22Rv1 (cell line): Measurements from ENCODE around the gene TJP3.

Experiments
- ZFX ChIP-seq: fragments of 450-650 bp; IDR thresholded peaks from 2 replicates; pipeline ENCODE4 v1.6.1; 2017; ENCODE audit warnings: antibody characterized with exemption, borderline replicate concordance
- TF ChIP-seq, protein P1 (sequence below): fragments of 450-650 bp; IDR thresholded peaks from 2 replicates; pipeline ENCODE4 v1.5.1; 2017; ENCODE audit warnings: mild to moderate bottlenecking

- TF ChIP-seq, protein P1, sequence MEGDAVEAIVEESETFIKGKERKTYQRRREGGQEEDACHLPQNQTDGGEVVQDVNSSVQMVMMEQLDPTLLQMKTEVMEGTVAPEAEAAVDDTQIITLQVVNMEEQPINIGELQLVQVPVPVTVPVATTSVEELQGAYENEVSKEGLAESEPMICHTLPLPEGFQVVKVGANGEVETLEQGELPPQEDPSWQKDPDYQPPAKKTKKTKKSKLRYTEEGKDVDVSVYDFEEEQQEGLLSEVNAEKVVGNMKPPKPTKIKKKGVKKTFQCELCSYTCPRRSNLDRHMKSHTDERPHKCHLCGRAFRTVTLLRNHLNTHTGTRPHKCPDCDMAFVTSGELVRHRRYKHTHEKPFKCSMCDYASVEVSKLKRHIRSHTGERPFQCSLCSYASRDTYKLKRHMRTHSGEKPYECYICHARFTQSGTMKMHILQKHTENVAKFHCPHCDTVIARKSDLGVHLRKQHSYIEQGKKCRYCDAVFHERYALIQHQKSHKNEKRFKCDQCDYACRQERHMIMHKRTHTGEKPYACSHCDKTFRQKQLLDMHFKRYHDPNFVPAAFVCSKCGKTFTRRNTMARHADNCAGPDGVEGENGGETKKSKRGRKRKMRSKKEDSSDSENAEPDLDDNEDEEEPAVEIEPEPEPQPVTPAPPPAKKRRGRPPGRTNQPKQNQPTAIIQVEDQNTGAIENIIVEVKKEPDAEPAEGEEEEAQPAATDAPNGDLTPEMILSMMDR = no peak
- no peak for TF ChIP-seq ZFX
These were observed 347 bp upstream of the TJP3 start for GRCh38 chr19:3707868-3708206.
